ENCODE data around the gene PLEKHD1.

DNA sequence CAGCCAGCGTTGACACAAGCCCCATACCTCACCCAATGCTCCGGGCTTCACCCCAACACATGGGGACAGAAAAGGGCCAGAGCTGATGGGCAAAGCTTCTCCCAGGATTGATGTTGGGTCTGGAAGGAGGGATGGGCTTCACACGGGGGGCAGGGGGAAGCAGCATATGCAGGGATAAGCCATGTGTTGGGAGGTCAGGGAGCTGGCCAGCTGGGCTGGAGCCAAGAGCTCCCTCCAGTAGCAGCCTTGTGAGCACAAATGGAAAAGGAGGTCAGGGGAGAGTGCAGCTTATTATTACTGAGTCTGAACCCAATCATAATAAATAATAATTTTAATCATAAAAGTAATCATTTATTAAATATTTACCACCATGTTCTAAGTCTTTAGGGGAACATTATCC, 9.3 kb downstream of the PLEKHD1 start:
- TF ChIP-seq, protein P1, sequence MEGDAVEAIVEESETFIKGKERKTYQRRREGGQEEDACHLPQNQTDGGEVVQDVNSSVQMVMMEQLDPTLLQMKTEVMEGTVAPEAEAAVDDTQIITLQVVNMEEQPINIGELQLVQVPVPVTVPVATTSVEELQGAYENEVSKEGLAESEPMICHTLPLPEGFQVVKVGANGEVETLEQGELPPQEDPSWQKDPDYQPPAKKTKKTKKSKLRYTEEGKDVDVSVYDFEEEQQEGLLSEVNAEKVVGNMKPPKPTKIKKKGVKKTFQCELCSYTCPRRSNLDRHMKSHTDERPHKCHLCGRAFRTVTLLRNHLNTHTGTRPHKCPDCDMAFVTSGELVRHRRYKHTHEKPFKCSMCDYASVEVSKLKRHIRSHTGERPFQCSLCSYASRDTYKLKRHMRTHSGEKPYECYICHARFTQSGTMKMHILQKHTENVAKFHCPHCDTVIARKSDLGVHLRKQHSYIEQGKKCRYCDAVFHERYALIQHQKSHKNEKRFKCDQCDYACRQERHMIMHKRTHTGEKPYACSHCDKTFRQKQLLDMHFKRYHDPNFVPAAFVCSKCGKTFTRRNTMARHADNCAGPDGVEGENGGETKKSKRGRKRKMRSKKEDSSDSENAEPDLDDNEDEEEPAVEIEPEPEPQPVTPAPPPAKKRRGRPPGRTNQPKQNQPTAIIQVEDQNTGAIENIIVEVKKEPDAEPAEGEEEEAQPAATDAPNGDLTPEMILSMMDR (conservative IDR thresholded peaks at IDR 0.05 in 1 of 2, IDR thresholded peaks at IDR 0.05 in 1 of 2; ENCODE audit: low read depth in 1 of 2, low read length in 2 of 2) = no peak
- no peak for TF ChIP-seq EZH2 (IDR thresholded peaks at IDR 0.05; ENCODE audit: low read length, missing control alignments)

Measured in fibroblast of lung (primary cell).